ENCODE measurements around the gene CARD10. TPM values are rescaled to one million over a fixed set of nuclear protein-coding genes. Genes with fewer than 3 reads are reported as not detected.
A peak's percentile ranks its signal among the peaks of the same experiment; 100 is the strongest.

Gene CARD10
- total and polyA plus RNA-seq, 2 of the 8 experiments (the other 6 are each of a cell fraction or from before 2014, with no cell fraction given) = 13.5 to 14.4 TPM

DNA sequence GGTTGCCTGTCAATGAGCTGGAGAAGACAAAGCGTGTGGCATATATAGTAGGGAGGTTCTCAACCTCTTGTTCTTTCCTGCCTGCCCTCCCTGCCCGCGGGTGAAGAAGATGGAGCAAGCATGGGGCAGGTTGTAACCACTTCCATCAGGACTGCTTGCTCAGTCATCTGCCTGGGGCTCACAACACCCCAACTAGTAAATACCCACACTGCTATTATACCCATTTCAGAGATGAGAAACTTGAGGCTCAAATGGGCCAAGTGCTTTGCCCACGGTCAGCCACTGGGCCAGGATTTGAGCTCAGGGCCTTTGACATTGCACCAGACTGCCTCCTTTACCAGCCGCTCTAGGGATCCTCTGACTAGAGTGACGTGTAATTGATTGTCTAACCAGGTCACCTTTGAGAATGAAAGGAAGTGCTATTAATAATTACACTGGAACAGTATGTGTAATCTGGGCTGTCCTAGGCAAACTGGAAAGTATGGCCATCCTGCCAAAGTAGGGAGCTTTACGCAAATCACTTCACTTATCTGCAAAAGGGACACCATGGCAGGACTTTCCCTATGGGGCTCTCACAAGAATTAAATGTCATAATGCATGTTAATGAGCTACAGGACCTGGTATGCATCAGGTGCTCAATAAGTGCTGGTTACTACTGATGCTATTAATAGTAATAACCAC, 38.2 kb upstream of the CARD10 start:
- no peak for FAIRE-seq
- no peak overlapping the region for H4K8ac ChIP-seq (ENCODE audit: extremely low read depth, insufficient read depth, low read length)
- H3K36me3 ChIP-seq (ENCODE audit: control insufficient read depth in 2 of 4, insufficient read depth in 4 of 4, low read length in 3 of 4) = no peaks in the 10 kb centered on the region
- H3K27ac ChIP-seq (ENCODE audit: low read depth, low read length) = no peak overlapping the region
- no peak overlapping the region for H4K5ac ChIP-seq (ENCODE audit: insufficient read length, low read depth, low read length)
- peaks cover 6 to 28% (median 16%) of the 10 kb centered on the region in 4 experiments; a peak in 6 of 7 replicates for H3K27me3 ChIP-seq (replicated peaks in 1 of 4; ENCODE audit: control insufficient read depth in 3 of 4, extremely low read depth in 1 of 4, insufficient read depth in 3 of 4, low read length in 3 of 4)
- H3K14ac ChIP-seq (ENCODE audit: insufficient read length) = no peak overlapping the region
- H4K91ac ChIP-seq (replicated peaks; ENCODE audit: insufficient read length, low read length) = peak overlapping the region; percentile 5
- no peak overlapping the region for H3K23ac ChIP-seq (ENCODE audit: insufficient read length)
- no peaks in the 10 kb centered on the region for H3K79me1 ChIP-seq (ENCODE audit: low read depth, low read length)
- DNase-seq (ENCODE audit: low read depth in 1 of 2, low spot score in 2 of 2) = no peak
- H3K4me3 ChIP-seq (ENCODE audit: extremely low read depth in 1 of 4, insufficient read depth in 2 of 4, low read depth in 3 of 4, low read length in 4 of 4) = no peak overlapping the region
- no peaks in the 10 kb centered on the region for H3K79me2 ChIP-seq (ENCODE audit: control insufficient read depth in 1 of 2, insufficient read depth in 2 of 2, low read length in 2 of 2)
- H3K9ac ChIP-seq (replicated peaks in 1 of 4; ENCODE audit: extremely low read depth in 1 of 4, low read depth in 3 of 4, low read length in 3 of 4) = no peak overlapping the region
- H3K9me3 ChIP-seq (ENCODE audit: insufficient read depth in 2 of 2, low read depth in 1 of 2, low read length in 1 of 2) = no peaks in the 10 kb centered on the region
- WGBS, 2 experiments (ENCODE audit: extremely low coverage in 1 of 2, insufficient coverage in 1 of 2, insufficient read length in 1 of 2, insufficient replicate concordance in 2 of 2, low coverage in 1 of 2, low lambda C conversion rate in 2 of 2, missing lambda C conversion rate in 1 of 2) = 79% methylated on average over 7 of the region's 7 CpGs; no CpG with 5 or more reads in 1 of the 2 experiments
- no peak overlapping the region for H2BK5ac ChIP-seq (ENCODE audit: low read depth, low read length)
- no peak overlapping the region for H3K56ac ChIP-seq (replicated peaks; ENCODE audit: insufficient read length, low read depth, low read length)
- ChIA-PET POLR2A (ENCODE audit: partially characterized antibody) (interaction anchor here (0.6 to 3.4 kb wide), 8 partner anchors 9 to 51 kb away, joined by 3 to 23 read pairs (median 3); partner anchors contain the start of gene GGA1), CTCF (ENCODE audit: partially characterized antibody) (interaction anchor here (0.6 to 39.4 kb wide), 12 partner anchors 10 to 642 kb away, joined by 3 to 1347 read pairs (median 4); no protein-coding TSS in a partner anchor)
- no peak overlapping the region; the same call in 1 of the 2 replicates for H2AK5ac ChIP-seq (ENCODE audit: low read depth, low read length)
- H3K4me1 ChIP-seq (replicated peaks in 1 of 4; ENCODE audit: control insufficient read depth in 3 of 4, insufficient read depth in 4 of 4, low read length in 3 of 4) = peaks cover 5 to 43% (median 21%) of the 10 kb centered on the region in 4 experiments
- H3K18ac ChIP-seq (ENCODE audit: extremely low read depth, low read length) = no peak overlapping the region
- peak overlapping the region; percentile 13 to 63; a peak in 1 of 4 replicates for H3K4me2 ChIP-seq (ENCODE audit: insufficient read depth in 1 of 2, low read depth in 2 of 2, low read length in 2 of 2)
- peaks cover 20% of the 10 kb centered on the region for H3K23me2 ChIP-seq (ENCODE audit: low read depth, low read length)
- no peak overlapping the region for H2BK15ac ChIP-seq (ENCODE audit: low read length)
- no peak overlapping the region for H3K4ac ChIP-seq (replicated peaks; ENCODE audit: insufficient read length, low read depth, low read length)
- peak overlapping the region; percentile 41 for H2BK120ac ChIP-seq (replicated peaks; ENCODE audit: low read depth, low read length)
- no peak overlapping the region for H2AFZ ChIP-seq (ENCODE audit: low read length)
- no peaks in the 10 kb centered on the region for H4K20me1 ChIP-seq (replicated peaks in 1 of 2; ENCODE audit: control insufficient read depth in 1 of 2, insufficient read depth in 2 of 2, low read length in 2 of 2)
- 0 out of 2 replicates have a peak overlapping the region, but pooled peaks have one; percentile 34 for H2BK20ac ChIP-seq (ENCODE audit: low read length)
- 0 out of 2 replicates have a peak overlapping the region, but pooled peaks have one; percentile 63 for H2BK12ac ChIP-seq (ENCODE audit: low read depth, low read length)
- TF ChIP-seq SAP30 (IDR thresholded peaks at IDR 0.05; ENCODE audit: insufficient read depth, insufficient replicate concordance, low read length) (no peak), KDM4A (IDR thresholded peaks at IDR 0.05; ENCODE audit: low read depth, low read length, severe bottlenecking) (no peak), RNF2 (IDR thresholded peaks at IDR 0.05; ENCODE audit: borderline replicate concordance, low read depth, low read length, missing control alignments, poor library complexity, severe bottlenecking) (no peak), SIN3A (conservative IDR thresholded peaks at IDR 0.05 in 1 of 2, IDR thresholded peaks at IDR 0.05 in 1 of 2; ENCODE audit: low read depth in 1 of 2, low read length in 2 of 2) (no peak), MAFK (IDR thresholded peaks at IDR 0.05; ENCODE audit: low read depth, low read length) (no peak), NANOG (IDR thresholded peaks at IDR 0.05; ENCODE audit: insufficient read depth, low read depth, low read length, poor library complexity, severe bottlenecking) (no peak), HDAC2 (IDR thresholded peaks at IDR 0.05; ENCODE audit: borderline replicate concordance in 1 of 2, low read depth in 2 of 2, low read length in 2 of 2) (no peak)
- TF ChIP-seq, protein P1, sequence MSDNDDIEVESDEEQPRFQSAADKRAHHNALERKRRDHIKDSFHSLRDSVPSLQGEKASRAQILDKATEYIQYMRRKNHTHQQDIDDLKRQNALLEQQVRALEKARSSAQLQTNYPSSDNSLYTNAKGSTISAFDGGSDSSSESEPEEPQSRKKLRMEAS (IDR thresholded peaks at IDR 0.05) = no peak
- TF ChIP-seq, protein P2, sequence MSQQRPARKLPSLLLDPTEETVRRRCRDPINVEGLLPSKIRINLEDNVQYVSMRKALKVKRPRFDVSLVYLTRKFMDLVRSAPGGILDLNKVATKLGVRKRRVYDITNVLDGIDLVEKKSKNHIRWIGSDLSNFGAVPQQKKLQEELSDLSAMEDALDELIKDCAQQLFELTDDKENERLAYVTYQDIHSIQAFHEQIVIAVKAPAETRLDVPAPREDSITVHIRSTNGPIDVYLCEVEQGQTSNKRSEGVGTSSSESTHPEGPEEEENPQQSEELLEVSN (IDR thresholded peaks at IDR 0.05) = no peak
